ENCODE measurements around the gene TMEM212. TPM values are rescaled to one million over a fixed set of nuclear protein-coding genes. Genes with fewer than 3 reads are reported as not detected.

Gene TMEM212
- total and polyA plus RNA-seq, 9 of the 15 experiments (the other 6 are each of a cell fraction or from before 2014, with no cell fraction given), result not detected

DNA sequence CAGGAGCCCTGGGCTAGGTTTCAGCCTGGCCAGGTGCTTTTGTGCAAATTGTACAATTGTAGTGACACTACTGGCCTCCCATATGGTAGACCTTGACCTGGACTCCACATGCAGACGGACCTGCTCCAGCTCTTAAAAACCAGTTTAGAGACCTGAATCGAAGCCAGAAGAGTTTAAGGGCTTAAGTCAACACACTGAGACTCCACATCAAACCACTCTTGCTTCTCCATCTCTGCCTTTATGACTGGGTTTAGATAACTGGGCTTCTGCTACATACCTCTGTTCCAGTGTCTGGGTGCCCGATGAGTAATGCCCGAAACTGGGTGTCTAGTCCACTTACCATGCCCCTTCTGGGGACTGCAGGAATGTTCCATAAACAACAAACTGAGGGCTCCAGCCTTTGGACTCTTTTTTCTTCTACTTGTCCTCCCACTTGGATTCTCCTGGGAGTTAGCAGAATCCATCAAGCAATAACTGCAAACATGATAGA, 32.8 kb downstream of the TMEM212 start:
- no TSS peak for BruUV-seq (replicated peaks)
- no peaks in the 10 kb centered on the region for H3K36me3 ChIP-seq (ENCODE audit: control insufficient read depth, insufficient read depth, low read length)
- H3K9ac ChIP-seq (ENCODE audit: insufficient read depth in 1 of 2, low read depth in 2 of 2, low read length in 2 of 2), result no peak overlapping the region
- H2AFZ ChIP-seq (ENCODE audit: low read depth, low read length), result 0 out of 2 replicates have a peak overlapping the region, but pooled peaks have one; percentile 21
- CTCF ChIA-PET (ENCODE audit: low intra/inter-chr PET ratio), result no interaction called here
- no peaks in the 10 kb centered on the region for H3K79me2 ChIP-seq (ENCODE audit: control insufficient read depth, insufficient read depth, low read length)
- no peaks in the 10 kb centered on the region for H3K27me3 ChIP-seq (ENCODE audit: control insufficient read depth in 2 of 2, insufficient read depth in 2 of 2, low read length in 2 of 2)
- H3K4me1 ChIP-seq (replicated peaks in 1 of 2; ENCODE audit: control insufficient read depth in 2 of 2, insufficient read depth in 2 of 2, low read length in 2 of 2), result peaks cover 0 to 2% of the 10 kb centered on the region in 2 experiments; a peak in 3 of 5 replicates
- intact Hi-C loops (cut with micrococcal nuclease), result no loop called here
- DNase-seq (ENCODE audit: extremely low read depth in 1 of 4, low spot score in 3 of 4) (no peak), ATAC-seq (no peak; the same call in 2 of the 3 replicates), FAIRE-seq (no peak)
- no peak overlapping the region for H3K4me3 ChIP-seq
- no peaks in the 10 kb centered on the region for H4K20me1 ChIP-seq (replicated peaks; ENCODE audit: control insufficient read depth, insufficient read depth, low read length)
- TF ChIP-seq, protein P1, sequence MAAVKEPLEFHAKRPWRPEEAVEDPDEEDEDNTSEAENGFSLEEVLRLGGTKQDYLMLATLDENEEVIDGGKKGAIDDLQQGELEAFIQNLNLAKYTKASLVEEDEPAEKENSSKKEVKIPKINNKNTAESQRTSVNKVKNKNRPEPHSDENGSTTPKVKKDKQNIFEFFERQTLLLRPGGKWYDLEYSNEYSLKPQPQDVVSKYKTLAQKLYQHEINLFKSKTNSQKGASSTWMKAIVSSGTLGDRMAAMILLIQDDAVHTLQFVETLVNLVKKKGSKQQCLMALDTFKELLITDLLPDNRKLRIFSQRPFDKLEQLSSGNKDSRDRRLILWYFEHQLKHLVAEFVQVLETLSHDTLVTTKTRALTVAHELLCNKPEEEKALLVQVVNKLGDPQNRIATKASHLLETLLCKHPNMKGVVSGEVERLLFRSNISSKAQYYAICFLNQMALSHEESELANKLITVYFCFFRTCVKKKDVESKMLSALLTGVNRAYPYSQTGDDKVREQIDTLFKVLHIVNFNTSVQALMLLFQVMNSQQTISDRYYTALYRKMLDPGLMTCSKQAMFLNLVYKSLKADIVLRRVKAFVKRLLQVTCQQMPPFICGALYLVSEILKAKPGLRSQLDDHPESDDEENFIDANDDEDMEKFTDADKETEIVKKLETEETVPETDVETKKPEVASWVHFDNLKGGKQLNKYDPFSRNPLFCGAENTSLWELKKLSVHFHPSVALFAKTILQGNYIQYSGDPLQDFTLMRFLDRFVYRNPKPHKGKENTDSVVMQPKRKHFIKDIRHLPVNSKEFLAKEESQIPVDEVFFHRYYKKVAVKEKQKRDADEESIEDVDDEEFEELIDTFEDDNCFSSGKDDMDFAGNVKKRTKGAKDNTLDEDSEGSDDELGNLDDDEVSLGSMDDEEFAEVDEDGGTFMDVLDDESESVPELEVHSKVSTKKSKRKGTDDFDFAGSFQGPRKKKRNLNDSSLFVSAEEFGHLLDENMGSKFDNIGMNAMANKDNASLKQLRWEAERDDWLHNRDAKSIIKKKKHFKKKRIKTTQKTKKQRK (IDR thresholded peaks at IDR 0.05; ENCODE audit: borderline replicate concordance, low read depth, low read length), result no peak
- TF ChIP-seq SMARCA5 (IDR thresholded peaks at IDR 0.05) (no peak), TEAD4 (IDR thresholded peaks at IDR 0.05; ENCODE audit: low read length) (no peak), TEAD4 (CRISPR knock-in tag; IDR thresholded peaks at IDR 0.05; ENCODE audit: borderline replicate concordance) (no peak), CXXC5 (CRISPR knock-in tag; IDR thresholded peaks at IDR 0.05) (no peak), CBX8 (IDR thresholded peaks at IDR 0.05; ENCODE audit: borderline replicate concordance, extremely low read depth, low read depth, low read length, poor library complexity, severe bottlenecking) (no peak), KAT2B (IDR thresholded peaks at IDR 0.05; ENCODE audit: low read depth, low read length) (no peak), ZNF174 (CRISPR knock-in tag; IDR thresholded peaks at IDR 0.05) (no peak), ZNF175 (CRISPR knock-in tag; IDR thresholded peaks at IDR 0.05; ENCODE audit: low read depth) (no peak), ZBTB8A (IDR thresholded peaks at IDR 0.05; ENCODE audit: partially characterized antibody) (no peak), U2AF1 (optimal IDR thresholded peaks at IDR 0.05; ENCODE audit: low read depth, low read length) (no peak), TRIM28 (IDR thresholded peaks at IDR 0.05) (no peak), EP300 (IDR thresholded peaks at IDR 0.05; ENCODE audit: low read length) (no peak)
- TF ChIP-seq, protein P2, sequence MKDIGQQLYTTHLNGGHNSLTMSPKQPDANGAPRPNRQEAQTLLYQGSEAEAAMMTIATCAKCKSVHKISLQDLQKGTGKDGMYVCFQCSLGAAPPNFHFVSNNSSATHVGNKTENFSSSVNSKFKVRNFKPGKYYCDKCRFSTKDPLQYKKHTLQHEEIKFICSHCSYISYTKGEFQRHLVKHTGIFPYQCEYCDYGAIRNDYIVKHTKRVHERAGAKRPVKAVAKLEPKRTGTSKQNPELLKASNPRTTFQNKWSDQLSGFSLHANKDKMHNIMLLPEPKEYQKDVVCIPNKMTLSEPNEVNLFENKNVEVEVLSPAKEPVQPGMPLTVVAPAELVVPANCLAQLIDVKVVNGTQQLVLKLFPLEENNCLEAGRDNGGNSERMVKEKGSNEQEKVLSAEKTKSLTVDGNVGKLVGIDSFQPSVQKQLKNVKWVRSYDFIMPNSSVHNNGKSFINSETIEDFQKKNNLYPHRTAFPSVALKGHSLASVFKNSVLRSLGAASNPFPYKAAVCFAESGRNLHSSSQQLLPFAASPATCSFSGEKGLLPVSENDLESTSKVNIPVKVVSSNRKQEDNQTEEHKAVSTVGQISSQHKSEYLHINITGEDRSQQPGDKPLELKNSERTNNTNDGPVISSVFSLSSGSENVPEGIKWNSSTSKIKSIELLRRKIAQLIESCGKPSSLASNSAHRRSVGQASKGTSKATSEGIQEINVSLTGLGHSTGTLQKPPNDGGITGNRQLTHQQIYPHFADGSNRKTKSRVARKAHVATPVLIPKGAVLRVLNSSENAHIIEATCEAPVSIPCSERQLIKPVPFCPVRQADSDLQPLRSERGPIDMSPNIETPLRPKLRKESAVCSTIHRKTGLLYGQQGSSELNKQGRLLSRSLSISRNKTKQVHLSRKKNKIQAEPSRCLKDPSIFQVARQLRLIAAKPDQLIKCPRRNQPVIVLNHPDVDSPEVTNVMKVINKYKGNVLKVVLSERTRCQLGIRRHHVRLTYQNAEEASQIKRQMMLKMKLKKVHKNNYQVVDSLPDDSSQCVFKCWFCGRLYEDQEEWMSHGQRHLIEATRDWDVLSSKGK (CRISPR knock-in tag; IDR thresholded peaks at IDR 0.05), result no peak
- H3K4me2 ChIP-seq (ENCODE audit: insufficient read depth, low read length), result no peak overlapping the region
- WGBS (ENCODE audit: insufficient coverage, low coverage, missing lambda C conversion rate), result 40% methylated on average over 4 of the region's 4 CpGs
- in situ Hi-C loops (cut with MboI), result no loop called here
- H3K9me1 ChIP-seq (ENCODE audit: control insufficient read depth, insufficient read depth, low read length), result no peaks in the 10 kb centered on the region
- POLR2A ChIA-PET, result interaction anchor here (0.6 kb wide), 2 partner anchors 158 to 697 kb away, joined by 3 to 4 read pairs; no protein-coding TSS in a partner anchor
- H3K27ac ChIP-seq (ENCODE audit: extremely low read depth, low read depth, low read length), result no peak overlapping the region
- H3K9me3 ChIP-seq (replicated peaks; ENCODE audit: control insufficient read depth, insufficient read depth, low read depth, low read length), result no peaks in the 10 kb centered on the region
